Testis (tissue), 2 donors: Measurements from ENCODE around the gene PLEKHG4B.

Source experiments
- CTCF ChIP-seq, 3 experiments: fragments of 450-650 bp in 2 of 3; fragments of 200-600 bp in 1 of 3; sonication (generic) in 1 of 3; IDR thresholded peaks; one replicate each; pipeline ENCODE4 v1.5.1; 2016 to 2019; ENCODE audit warnings: antibody characterized with exemption in 3 of 3, mild to moderate bottlenecking in 2 of 3, moderate library complexity in 1 of 3
- POLR2A ChIP-seq: fragments of 450-650 bp; IDR thresholded peaks from one replicate; pipeline ENCODE4 v1.6.1; 2017; ENCODE audit warnings: antibody characterized with exemption, mild to moderate bottlenecking, moderate library complexity

- TF ChIP-seq CTCF (IDR thresholded peaks at IDR 0.05) = no peak
- TF ChIP-seq POLR2A = no peak
Measured at GRCh38 chr5:169071-169727, 77.2 kb downstream of the PLEKHG4B start.
